Measurements from ENCODE around the gene LRRN2. TPM values are rescaled to one million over a fixed set of nuclear protein-coding genes. Genes with fewer than 3 reads are reported as not detected.

LRRN2 gene
- total RNA-seq, 1 donor from 2014 or later, result 6.5 TPM

DNA sequence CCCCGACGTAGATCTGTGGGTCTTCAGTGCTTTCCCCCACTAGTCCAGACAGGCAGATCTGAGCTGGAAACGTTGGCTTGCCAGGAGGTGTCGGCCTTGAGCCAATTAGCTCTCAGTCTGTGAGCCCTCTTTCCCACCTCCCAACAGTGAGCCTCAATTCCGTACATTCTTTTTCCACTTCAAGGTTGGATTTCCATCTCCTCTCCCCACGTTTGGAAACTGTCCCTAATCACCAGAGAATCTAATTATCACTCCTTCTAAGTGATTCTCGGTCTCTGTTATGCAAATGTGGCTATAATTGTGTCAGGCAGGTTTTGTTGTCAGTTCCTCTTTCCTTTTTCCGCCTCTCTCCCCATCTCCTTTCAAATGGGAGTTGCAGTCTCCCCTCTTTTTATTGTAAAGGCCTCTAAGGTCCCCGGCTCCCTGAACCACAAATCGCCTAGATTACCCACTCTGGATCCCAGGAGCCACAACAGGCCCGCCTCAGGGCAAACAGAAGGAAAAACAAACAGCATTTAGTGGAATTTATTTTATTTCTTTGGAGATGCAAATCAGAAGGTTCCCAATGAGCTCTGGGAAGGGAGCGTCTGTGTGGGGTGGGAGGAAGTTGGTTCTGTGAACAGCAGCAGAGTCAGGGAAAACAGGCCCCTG, 29.4 kb upstream of the LRRN2 start:
- Histone ChIP-seq H3K27me3 (no peaks in the 10 kb centered on the region), H3K27ac (no peak overlapping the region)
- TF ChIP-seq, protein P1, sequence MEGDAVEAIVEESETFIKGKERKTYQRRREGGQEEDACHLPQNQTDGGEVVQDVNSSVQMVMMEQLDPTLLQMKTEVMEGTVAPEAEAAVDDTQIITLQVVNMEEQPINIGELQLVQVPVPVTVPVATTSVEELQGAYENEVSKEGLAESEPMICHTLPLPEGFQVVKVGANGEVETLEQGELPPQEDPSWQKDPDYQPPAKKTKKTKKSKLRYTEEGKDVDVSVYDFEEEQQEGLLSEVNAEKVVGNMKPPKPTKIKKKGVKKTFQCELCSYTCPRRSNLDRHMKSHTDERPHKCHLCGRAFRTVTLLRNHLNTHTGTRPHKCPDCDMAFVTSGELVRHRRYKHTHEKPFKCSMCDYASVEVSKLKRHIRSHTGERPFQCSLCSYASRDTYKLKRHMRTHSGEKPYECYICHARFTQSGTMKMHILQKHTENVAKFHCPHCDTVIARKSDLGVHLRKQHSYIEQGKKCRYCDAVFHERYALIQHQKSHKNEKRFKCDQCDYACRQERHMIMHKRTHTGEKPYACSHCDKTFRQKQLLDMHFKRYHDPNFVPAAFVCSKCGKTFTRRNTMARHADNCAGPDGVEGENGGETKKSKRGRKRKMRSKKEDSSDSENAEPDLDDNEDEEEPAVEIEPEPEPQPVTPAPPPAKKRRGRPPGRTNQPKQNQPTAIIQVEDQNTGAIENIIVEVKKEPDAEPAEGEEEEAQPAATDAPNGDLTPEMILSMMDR (IDR thresholded peaks at IDR 0.05), result no peak

DNA sequence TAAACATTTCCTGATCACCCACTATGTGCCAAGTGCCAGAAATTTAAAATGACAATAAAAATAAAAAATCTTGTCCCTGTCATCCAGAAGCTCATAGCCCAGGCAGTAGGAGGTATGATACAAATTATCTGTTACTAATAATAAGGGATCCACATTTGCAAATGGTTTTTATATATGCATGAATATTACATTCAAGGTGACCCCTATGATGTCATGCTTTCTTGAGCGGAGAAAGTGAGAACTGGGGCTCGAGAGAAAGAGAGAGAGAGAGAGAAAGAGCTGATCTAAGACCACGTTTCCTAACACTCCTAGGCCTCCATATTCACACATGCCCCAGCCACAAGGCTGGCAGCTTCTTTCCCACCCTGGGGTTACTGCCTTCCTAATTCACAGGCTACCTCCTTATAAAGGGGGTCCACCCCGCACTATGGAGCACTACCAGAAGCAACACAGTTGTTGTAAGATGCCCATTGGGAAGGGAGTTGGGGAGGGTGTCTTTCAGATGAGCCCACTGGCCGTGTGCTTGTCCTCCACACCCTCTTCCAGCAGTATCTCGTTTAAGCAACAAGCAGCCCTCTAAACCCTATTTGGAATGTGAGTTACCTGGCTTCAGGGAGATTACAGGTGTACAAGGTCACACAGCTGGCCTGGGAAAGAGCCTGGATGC, 28.8 kb upstream of the LRRN2 start:
- Histone ChIP-seq H3K9me3 (no peaks in the 10 kb centered on the region), H3K27me3 (no peaks in the 10 kb centered on the region), H3K4me1 (no peaks in the 10 kb centered on the region), H3K36me3 (no peaks in the 10 kb centered on the region), H3K4me3 (no peak overlapping the region), H3K27ac (no peak overlapping the region)
- DNase-seq (ENCODE audit: low spot score in 2 of 2), result no peak
- TF ChIP-seq, protein P1 (IDR thresholded peaks at IDR 0.05), result no peak
- intact Hi-C loops (cut with DNase I), result no loop called here

More for the DNA sequence above, 29.4 kb upstream of the LRRN2 start:
- Histone ChIP-seq H3K4me1 (no peaks in the 10 kb centered on the region), H3K36me3 (no peaks in the 10 kb centered on the region), H3K9me3 (peaks cover 0 to 3% of the 10 kb centered on the region in 2 donors), H3K4me3 (no peak overlapping the region)
- DNase-seq (ENCODE audit: low spot score in 2 of 2), result no peak
- intact Hi-C loops (cut with DNase I), result no loop called here

DNA sequence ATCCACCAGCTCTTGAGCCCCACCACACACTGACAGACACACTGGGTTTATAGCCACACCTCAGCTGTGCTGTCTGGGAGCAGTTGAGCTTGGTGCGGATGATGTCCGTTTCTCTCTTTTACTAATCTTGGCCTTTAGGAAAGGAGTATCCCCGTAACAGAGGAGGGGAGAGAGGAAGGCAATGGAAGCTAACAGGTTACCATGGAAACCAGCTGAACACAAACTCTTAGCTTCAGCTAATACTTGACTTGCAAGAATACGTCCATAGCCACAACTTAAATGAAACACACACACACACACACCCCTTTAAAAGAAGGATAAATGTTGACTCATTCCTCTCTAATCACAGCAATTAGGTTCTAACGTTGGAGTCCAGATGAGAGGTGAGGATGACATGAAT, 28.0 kb upstream of the LRRN2 start:
- H3K9me3 ChIP-seq, result no peaks in the 10 kb centered on the region
- TF ChIP-seq, protein P1 (IDR thresholded peaks at IDR 0.05), result no peak
- no peak overlapping the region for H3K27ac ChIP-seq
- H3K4me1 ChIP-seq, result no peaks in the 10 kb centered on the region
- no peaks in the 10 kb centered on the region for H3K36me3 ChIP-seq
- intact Hi-C loops (cut with DNase I), result no loop called here
- no peaks in the 10 kb centered on the region for H3K27me3 ChIP-seq
- no peak for DNase-seq (ENCODE audit: low spot score in 2 of 2)
- H3K4me3 ChIP-seq, result no peak overlapping the region

DNA sequence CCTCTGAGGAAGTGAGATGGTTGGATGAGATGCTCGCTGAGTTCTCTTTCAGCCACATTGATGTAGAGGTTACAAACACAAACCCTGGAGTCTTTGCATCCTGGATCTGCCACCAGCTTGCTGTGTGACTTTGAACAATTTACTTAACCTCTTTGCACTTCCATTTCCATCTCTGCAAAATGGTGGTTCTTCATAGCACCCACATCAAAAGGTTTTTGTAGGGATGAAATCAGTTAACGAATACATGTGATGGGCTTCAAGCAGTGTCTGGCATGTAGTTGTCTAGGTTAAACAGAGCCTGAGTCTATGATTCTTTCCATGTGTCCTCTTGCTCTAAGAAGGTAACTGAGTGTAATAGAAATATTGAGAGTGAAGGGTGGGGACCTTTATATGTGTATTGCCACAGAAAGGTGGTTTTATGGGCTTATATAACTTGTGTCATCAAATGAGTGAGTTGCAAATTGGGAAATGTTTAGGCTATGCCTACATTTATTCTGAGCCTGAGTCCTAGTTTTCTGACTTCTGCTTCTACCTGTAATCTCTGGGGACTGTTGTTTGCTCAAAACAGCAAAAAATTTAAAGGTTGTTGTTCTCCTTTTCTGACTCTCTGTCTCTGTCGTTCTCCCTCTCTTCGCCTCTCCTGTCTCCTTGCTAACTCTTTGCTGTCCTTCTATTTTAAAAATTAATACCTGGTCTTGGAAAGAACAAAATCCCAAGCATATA, 27.3 kb upstream of the LRRN2 start:
- no peak overlapping the region for H3K27ac ChIP-seq
- intact Hi-C loops (cut with DNase I), result no loop called here
- no peak for DNase-seq (ENCODE audit: low spot score in 2 of 2)
- no peaks in the 10 kb centered on the region for H3K4me1 ChIP-seq
- no peak overlapping the region for H3K4me3 ChIP-seq
- TF ChIP-seq, protein P1 (IDR thresholded peaks at IDR 0.05), result no peak
- H3K36me3 ChIP-seq, result no peaks in the 10 kb centered on the region
- H3K9me3 ChIP-seq, result no peaks in the 10 kb centered on the region
- H3K27me3 ChIP-seq, result no peaks in the 10 kb centered on the region

DNA sequence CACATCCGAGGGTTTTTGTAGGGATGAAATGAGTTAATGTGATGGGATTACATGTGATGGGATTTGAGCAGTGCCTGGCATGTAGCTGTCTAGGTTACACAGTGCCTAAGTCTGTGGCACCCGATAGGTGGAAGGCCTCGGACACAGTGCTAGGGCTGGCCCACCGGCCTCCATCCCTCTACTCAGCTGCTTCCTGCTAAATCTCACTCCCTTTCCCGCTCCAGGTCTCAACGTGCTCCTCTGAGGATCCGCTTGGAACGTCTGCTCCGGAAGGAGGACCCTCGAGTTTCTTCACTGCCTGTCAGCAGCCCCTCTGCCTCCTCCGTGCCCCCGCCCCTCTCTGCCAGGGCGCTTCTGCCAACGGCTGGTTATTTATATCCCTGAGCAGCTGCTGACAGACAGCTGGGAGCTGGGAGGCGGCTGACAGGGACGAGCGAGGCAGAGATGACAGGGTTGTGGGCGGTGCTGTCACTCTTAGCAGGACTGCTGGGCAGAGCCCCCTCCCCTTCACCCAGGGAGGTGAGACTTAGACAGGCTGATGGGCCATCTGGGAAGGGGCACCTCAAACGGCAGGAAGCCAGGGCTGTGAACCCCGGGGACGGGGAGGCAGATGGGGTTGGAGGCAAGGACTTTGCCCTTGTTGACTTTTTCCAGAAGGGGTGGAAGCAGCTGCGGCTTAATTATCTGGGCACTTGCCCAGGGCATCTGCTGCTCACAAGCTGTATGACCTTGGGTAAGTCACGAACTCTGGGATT, 26.6 kb upstream of the LRRN2 start:
- DNase-seq (ENCODE audit: low spot score in 2 of 2), result no peak
- intact Hi-C loops (cut with DNase I), result no loop called here
- Histone ChIP-seq H3K9me3 (no peaks in the 10 kb centered on the region), H3K27ac (no peak overlapping the region), H3K27me3 (no peaks in the 10 kb centered on the region), H3K36me3 (no peaks in the 10 kb centered on the region), H3K4me3 (no peak overlapping the region), H3K4me1 (no peaks in the 10 kb centered on the region)
- TF ChIP-seq, protein P1 (IDR thresholded peaks at IDR 0.05), result no peak

All from ascending aorta (tissue), 2 donors.